Measurements from ENCODE around the gene SNX33. TPM values are rescaled to one million over a fixed set of nuclear protein-coding genes. Genes with fewer than 3 reads are reported as not detected.

SNX33 gene
- polyA plus RNA-seq, 2 of the 4 experiments (the other 2 are of a cell fraction), result 8.4 to 11.2 TPM

DNA sequence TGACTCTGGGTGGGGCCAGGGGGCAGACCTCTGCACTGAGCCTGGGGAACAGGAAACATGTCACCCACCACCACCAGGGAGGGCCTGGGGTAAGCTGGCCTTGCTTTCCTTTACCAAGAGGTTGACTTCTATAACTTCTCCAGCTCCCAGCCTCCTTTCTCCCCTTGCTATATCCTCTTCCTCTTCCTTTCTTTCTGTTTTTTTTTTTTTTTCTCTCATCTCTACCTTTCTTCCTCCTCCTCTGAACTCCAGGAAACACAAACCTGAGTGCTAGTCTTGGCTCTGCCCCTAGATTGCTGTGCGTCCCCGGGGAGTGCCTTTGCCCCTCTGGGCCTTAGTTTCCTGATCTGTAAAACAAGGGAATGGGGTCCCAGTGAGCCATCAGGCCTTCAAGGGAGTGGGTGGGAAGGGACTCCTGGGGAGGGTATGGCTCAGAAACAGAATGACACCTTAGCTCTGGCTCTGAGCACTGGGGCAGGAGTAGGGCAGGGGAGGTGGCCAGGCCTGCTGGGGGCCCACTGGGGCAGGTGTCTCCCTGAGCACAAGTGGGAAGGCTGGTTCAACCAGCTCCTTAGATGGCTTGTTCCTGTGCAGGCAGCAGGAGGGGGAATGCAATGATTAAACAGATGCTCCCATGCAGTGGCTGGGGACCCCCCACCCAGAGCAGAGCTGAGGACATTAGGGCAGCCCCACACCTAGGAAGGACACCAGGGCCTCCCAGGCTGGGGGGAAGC, 4.3 kb downstream of the SNX33 start:
- H3K27ac ChIP-seq, result peak overlapping the region; percentile 56 to 76
- POLR2A ChIA-PET, result interaction anchor here (1.6 to 2.4 kb wide), 2 partner anchors 9 to 12 kb away, joined by 4 to 13 read pairs; partner anchors contain the start of gene IMP3
- H3K4me2 ChIP-seq, result peak overlapping the region; percentile 69
- CTCF ChIA-PET, result interaction anchor here (0.7 to 9.8 kb wide), 8 partner anchors 13 to 284 kb away, joined by 3 to 98 read pairs (median 4); partner anchors contain the start of gene IMP3
- WGBS (ENCODE audit: missing lambda C conversion rate), result 87% methylated on average over 2 of the region's 2 CpGs
- H3K4me3 ChIP-seq, result no peak overlapping the region
- peaks cover 33% of the 10 kb centered on the region for H3K4me1 ChIP-seq
- TF ChIP-seq POLR2AphosphoS2 (conservative IDR thresholded peaks at IDR 0.05; ENCODE audit: low read length) (no peak), JUNB (IDR thresholded peaks at IDR 0.05) (no peak), HOXB5 (CRISPR knock-in tag; IDR thresholded peaks at IDR 0.05) (no peak), FOXS1 (CRISPR knock-in tag; IDR thresholded peaks at IDR 0.05) (no peak), MYC (IDR thresholded peaks at IDR 0.05; ENCODE audit: borderline replicate concordance, low read length) (no peak), RCOR1 (IDR thresholded peaks at IDR 0.05; ENCODE audit: low read depth, low read length) (no peak), ZSCAN20 (CRISPR knock-in tag; IDR thresholded peaks at IDR 0.05) (no peak), SREBF2 (IDR thresholded peaks at IDR 0.05) (no peak), EHMT2 (IDR thresholded peaks at IDR 0.05; ENCODE audit: low read depth) (no peak), MAZ (IDR thresholded peaks at IDR 0.05; ENCODE audit: borderline replicate concordance, low read depth, low read length) (no peak), ZFP36 (IDR thresholded peaks at IDR 0.05; ENCODE audit: borderline replicate concordance, partially characterized antibody) (no peak), SMC3 (IDR thresholded peaks at IDR 0.05) (no peak), NR3C1 (IDR thresholded peaks at IDR 0.05) (no peak), ZNF302 (CRISPR knock-in tag; IDR thresholded peaks at IDR 0.05) (no peak), TP53 (CRISPR knock-in tag; IDR thresholded peaks at IDR 0.05) (no peak), HOXA7 (CRISPR knock-in tag; IDR thresholded peaks at IDR 0.05) (no peak), CBX2 (IDR thresholded peaks at IDR 0.05; ENCODE audit: borderline replicate concordance, low read depth) (no peak)
- TF ChIP-seq, protein P1, sequence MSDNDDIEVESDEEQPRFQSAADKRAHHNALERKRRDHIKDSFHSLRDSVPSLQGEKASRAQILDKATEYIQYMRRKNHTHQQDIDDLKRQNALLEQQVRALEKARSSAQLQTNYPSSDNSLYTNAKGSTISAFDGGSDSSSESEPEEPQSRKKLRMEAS (IDR thresholded peaks at IDR 0.05), result no peak
- TF ChIP-seq, protein P2, sequence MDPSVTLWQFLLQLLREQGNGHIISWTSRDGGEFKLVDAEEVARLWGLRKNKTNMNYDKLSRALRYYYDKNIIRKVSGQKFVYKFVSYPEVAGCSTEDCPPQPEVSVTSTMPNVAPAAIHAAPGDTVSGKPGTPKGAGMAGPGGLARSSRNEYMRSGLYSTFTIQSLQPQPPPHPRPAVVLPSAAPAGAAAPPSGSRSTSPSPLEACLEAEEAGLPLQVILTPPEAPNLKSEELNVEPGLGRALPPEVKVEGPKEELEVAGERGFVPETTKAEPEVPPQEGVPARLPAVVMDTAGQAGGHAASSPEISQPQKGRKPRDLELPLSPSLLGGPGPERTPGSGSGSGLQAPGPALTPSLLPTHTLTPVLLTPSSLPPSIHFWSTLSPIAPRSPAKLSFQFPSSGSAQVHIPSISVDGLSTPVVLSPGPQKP (IDR thresholded peaks at IDR 0.05; ENCODE audit: low read depth, low read length), result no peak
- no peaks in the 10 kb centered on the region for H3K9me3 ChIP-seq
- ATAC-seq (no peak), DNase-seq (ENCODE audit: low read depth in 1 of 2, low spot score in 1 of 2) (no peak), FAIRE-seq (no peak)

DNA sequence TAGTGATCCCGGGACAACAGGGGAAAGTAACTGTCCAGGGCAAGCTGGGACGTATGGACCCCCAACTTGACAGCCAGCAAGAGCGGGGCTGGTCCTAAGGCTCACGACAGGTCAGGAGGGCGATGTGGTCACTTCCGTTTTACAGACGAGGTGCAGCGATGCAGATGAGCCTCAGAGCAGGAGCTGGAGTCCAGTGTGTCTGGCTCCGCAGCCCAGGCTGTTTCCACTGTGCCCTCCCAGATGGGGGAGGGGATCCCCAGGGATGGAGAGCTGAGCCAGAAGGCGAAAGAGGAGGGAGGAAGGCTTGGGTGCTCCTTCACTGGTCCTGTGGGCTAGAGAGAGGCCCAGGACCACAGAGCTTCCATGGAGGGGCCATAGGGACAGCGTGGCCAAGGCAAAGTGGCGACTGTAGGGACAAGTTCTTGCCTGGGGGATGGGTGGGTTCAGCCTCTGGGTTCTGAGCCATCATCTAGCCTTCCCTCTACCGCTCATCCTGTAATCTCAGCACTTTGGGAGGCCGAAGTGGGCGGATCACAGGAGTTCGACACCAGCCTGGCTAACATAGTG, 5.7 kb downstream of the SNX33 start:
- TF ChIP-seq RNF2 (IDR thresholded peaks at IDR 0.05; ENCODE audit: borderline replicate concordance, low read depth) (no peak), KDM5A (IDR thresholded peaks at IDR 0.05) (no peak), ZC3H11A (IDR thresholded peaks at IDR 0.05) (no peak), POLR2A (IDR thresholded peaks at IDR 0.05; ENCODE audit: low read length) (no peak), POLR2AphosphoS2 (conservative IDR thresholded peaks at IDR 0.05; ENCODE audit: low read length) (no peak), HOXB13 (CRISPR knock-in tag; IDR thresholded peaks at IDR 0.05; ENCODE audit: low read depth) (no peak), CBX8 (IDR thresholded peaks at IDR 0.05) (no peak)
- ATAC-seq, result no peak
- no peak overlapping the region for H3K4me3 ChIP-seq
- no peak overlapping the region for H3K4me2 ChIP-seq
- H3K27ac ChIP-seq, result no peak overlapping the region
- peaks cover 33% of the 10 kb centered on the region for H3K4me1 ChIP-seq
- CTCF ChIA-PET, result interaction anchor here (1.7 to 9.8 kb wide), 6 partner anchors 14 to 32 kb away, joined by 3 to 98 read pairs (median 9); partner anchors contain the start of gene IMP3
- POLR2A ChIA-PET, result interaction anchor here (1.0 kb wide), 1 partner anchor 14 kb away, joined by 4 read pairs; the partner anchor contains the start of gene IMP3
- DNase-seq (ENCODE audit: low read depth in 1 of 2, low spot score in 1 of 2), result no peak
- WGBS (ENCODE audit: missing lambda C conversion rate), result 93% methylated on average over 16 of the region's 16 CpGs
- no peaks in the 10 kb centered on the region for H3K9me3 ChIP-seq
- FAIRE-seq, result no peak

All from A549 (cell line).